Keratinocyte (primary cell): ENCODE measurements around the gene KRTAP4-3.

Experiments used
- CTCF ChIP-seq, 3 experiments: IDR thresholded peaks in 1 of 3; conservative IDR thresholded peaks in 1 of 3; optimal IDR thresholded peaks in 1 of 3; 2 replicates in 2 of 3; 3 replicates in 1 of 3; pipeline versions ENCODE3 to v1.5.1; 2011; ENCODE audit warnings: low read length in 3 of 3, mild to moderate bottlenecking in 3 of 3, moderate library complexity in 2 of 3, control low read depth in 1 of 3, inconsistent platforms in 1 of 3; ENCODE audit not compliant: insufficient read depth in 2 of 3; ENCODE audit errors: extremely low read depth in 1 of 3
- EZH2 ChIP-seq: IDR thresholded peaks from one replicate; pipeline ENCODE4 v1.6.1; 2012; ENCODE audit warnings: inconsistent platforms, mild to moderate bottlenecking, low read length, moderate library complexity

GRCh38 chr17:41212524-41213169, 44.6 kb upstream of the KRTAP4-3 start:
- TF ChIP-seq CTCF (optimal IDR thresholded peaks at IDR 0.05 in 1 of 3, IDR thresholded peaks at IDR 0.05 in 1 of 3, conservative IDR thresholded peaks at IDR 0.05 in 1 of 3; ENCODE audit: extremely low read depth in 1 of 3, insufficient read depth in 2 of 3, low read length in 3 of 3) (no peak), EZH2 (no peak)
